GM19468 (cell line): Measurements from ENCODE around the gene MYEF2.

Experiments
- ATAC-seq: cut with Tn5 transposase; IDR thresholded peaks from one replicate; pipeline ENCODE4 v1.9.1; 2021; ENCODE audit warnings: mild to moderate bottlenecking, moderate library complexity, moderate number of reproducible peaks; ENCODE audit not compliant: unreplicated experiment; ENCODE audit errors: extremely low read depth

MYEF2 gene

GRCh38 chr15:48147358-48147757 lies 30.7 kb downstream of the MYEF2 start:
- ATAC-seq, result no peak

- no peak for ATAC-seq
These were observed 32.2 kb downstream of the MYEF2 start for GRCh38 chr15:48145923-48146322.

- ATAC-seq, result no peak
These were observed 33.2 kb downstream of the MYEF2 start for GRCh38 chr15:48144889-48145288.

- no peak for ATAC-seq
These were observed 34.2 kb downstream of the MYEF2 start for GRCh38 chr15:48143856-48144255.

GRCh38 chr15:48132874-48133273 lies 45.2 kb downstream of the MYEF2 start:
- no peak for ATAC-seq

GRCh38 chr15:48131324-48131723 lies 46.8 kb downstream of the MYEF2 start:
- ATAC-seq, result no peak

GRCh38 chr15:48126667-48127355 lies 51.3 kb downstream of the MYEF2 start:
- no peak for ATAC-seq

GRCh38 chr15:48121849-48122248 lies 56.2 kb downstream of the MYEF2 start:
- ATAC-seq, result no peak

- ATAC-seq, result no peak
These were observed 57.4 kb downstream of the MYEF2 start, which contains the start of gene SLC24A5 for GRCh38 chr15:48120745-48121144. SLC24A5 (plus strand) TSS chr15:48120990; CDS start chr15:48121045, 55 bp downstream.

GRCh38 chr15:48119277-48119676 lies 58.8 kb downstream of the MYEF2 start:
- ATAC-seq, result no peak

- ATAC-seq, result no peak
These were observed 65.9 kb downstream of the MYEF2 start for GRCh38 chr15:48112242-48112641.

GRCh38 chr15:48109856-48110531 lies 68.1 kb downstream of the MYEF2 start:
- no peak for ATAC-seq

GRCh38 chr15:48109212-48109611 lies 68.9 kb downstream of the MYEF2 start:
- ATAC-seq, result no peak

- no peak for ATAC-seq
These were observed 72.2 kb downstream of the MYEF2 start for GRCh38 chr15:48105936-48106335.

GRCh38 chr15:48103647-48104046 lies 74.4 kb downstream of the MYEF2 start:
- ATAC-seq, result no peak

GRCh38 chr15:48102167-48102566 lies 75.9 kb downstream of the MYEF2 start:
- no peak for ATAC-seq

GRCh38 chr15:48101376-48101961 lies 76.6 kb downstream of the MYEF2 start:
- no peak for ATAC-seq

GRCh38 chr15:48097264-48097663 lies 80.8 kb downstream of the MYEF2 start:
- ATAC-seq, result no peak

- ATAC-seq, result no peak
These were observed 81.3 kb downstream of the MYEF2 start for GRCh38 chr15:48096813-48097212.

GRCh38 chr15:48096355-48096786 lies 81.7 kb downstream of the MYEF2 start:
- ATAC-seq, result no peak

GRCh38 chr15:48091522-48091921 lies 86.6 kb downstream of the MYEF2 start:
- ATAC-seq, result no peak
